A549 (cell line): ENCODE measurements around the gene C19orf67.

Experiments
- CEBPB ChIP-seq, 2 experiments: fragments of >200 bp in 1 of 2; sonication (Bioruptor Twin) in 1 of 2; formaldehyde crosslinking in 1 of 2; IDR thresholded peaks; 2 replicates each; pipeline ENCODE4 v1.6.1; 2012 to 2016
- CHD4 ChIP-seq: fragments of 200-600 bp; sonication (generic); IDR thresholded peaks from 2 replicates; pipeline ENCODE4 v1.6.1; 2016; ENCODE audit warnings: antibody characterized with exemption, mild to moderate bottlenecking, borderline replicate concordance
- POLR2A ChIP-seq: IDR thresholded peaks from 2 replicates; pipeline ENCODE4 v1.6.1; 2012; ENCODE audit warnings: mild to moderate bottlenecking, low read length
- RARB ChIP-seq: fragments of 250-450 bp; sonication (Bioruptor Pico); IDR thresholded peaks from 2 replicates; pipeline ENCODE4 v1.8.0; 2021; ENCODE audit warnings: mild to moderate bottlenecking, moderate library complexity
- REST ChIP-seq: fragments of 200-600 bp; sonication (generic); IDR thresholded peaks from 2 replicates; pipeline ENCODE4 v1.6.1; 2016; ENCODE audit warnings: antibody characterized with exemption, mild to moderate bottlenecking, moderate library complexity
- TF ChIP-seq, protein P1 (sequence below): fragments of >200 bp; sonication (Bioruptor Twin); formaldehyde crosslinking; IDR thresholded peaks from 3 replicates; pipeline ENCODE4 v1.5.1; 2016

GRCh38 chr19:14115756-14116155 is 30.2 kb upstream of the C19orf67 start:
- TF ChIP-seq, protein P1, sequence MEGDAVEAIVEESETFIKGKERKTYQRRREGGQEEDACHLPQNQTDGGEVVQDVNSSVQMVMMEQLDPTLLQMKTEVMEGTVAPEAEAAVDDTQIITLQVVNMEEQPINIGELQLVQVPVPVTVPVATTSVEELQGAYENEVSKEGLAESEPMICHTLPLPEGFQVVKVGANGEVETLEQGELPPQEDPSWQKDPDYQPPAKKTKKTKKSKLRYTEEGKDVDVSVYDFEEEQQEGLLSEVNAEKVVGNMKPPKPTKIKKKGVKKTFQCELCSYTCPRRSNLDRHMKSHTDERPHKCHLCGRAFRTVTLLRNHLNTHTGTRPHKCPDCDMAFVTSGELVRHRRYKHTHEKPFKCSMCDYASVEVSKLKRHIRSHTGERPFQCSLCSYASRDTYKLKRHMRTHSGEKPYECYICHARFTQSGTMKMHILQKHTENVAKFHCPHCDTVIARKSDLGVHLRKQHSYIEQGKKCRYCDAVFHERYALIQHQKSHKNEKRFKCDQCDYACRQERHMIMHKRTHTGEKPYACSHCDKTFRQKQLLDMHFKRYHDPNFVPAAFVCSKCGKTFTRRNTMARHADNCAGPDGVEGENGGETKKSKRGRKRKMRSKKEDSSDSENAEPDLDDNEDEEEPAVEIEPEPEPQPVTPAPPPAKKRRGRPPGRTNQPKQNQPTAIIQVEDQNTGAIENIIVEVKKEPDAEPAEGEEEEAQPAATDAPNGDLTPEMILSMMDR: no peak
- no peak for TF ChIP-seq CHD4
- no peak for TF ChIP-seq REST
- TF ChIP-seq POLR2A: no peak
- TF ChIP-seq RARB (CRISPR knock-in tag): no peak
- TF ChIP-seq CEBPB (IDR thresholded peaks at IDR 0.05): no peak
